Measurements from ENCODE around the gene CADPS. TPM values are rescaled to one million over a fixed set of nuclear protein-coding genes. Genes with fewer than 3 reads are reported as not detected.

CADPS gene
- polyA plus RNA-seq, 1 donor from 2014 or later: 118 TPM

DNA sequence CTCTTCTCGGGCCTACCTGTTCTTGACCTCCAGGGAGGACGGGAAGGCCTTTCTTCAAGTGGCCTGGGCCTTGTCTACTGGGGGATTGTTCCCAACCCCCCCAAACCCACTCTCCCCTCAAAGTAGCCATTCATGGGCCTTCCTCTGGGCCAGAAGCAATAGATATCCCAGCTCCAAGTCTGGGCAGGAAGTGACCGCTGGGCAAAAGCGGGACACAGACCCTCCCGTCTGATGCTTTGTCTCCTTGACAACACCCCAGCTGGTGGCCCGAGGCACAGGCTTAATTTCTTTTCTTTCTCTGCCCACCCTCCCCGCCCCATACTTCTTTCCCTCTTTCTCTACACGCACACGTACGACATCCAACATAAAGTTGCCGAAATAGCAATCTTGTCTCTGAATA is 460.4 kb downstream of the CADPS start:
- H4K20me1 ChIP-seq (ENCODE audit: insufficient read depth): no peaks in the 10 kb centered on the region
- no peaks in the 10 kb centered on the region for H3K36me3 ChIP-seq (ENCODE audit: insufficient read depth, low read length)
- no peak for TF ChIP-seq EZH2 (IDR thresholded peaks at IDR 0.05; ENCODE audit: borderline replicate concordance, insufficient read depth, low read length, poor library complexity, severe bottlenecking)
- TF ChIP-seq TAF1 (IDR thresholded peaks at IDR 0.05; ENCODE audit: low read depth): no peak
- TF ChIP-seq POLR2AphosphoS5 (IDR thresholded peaks at IDR 0.05): no peak
- TF ChIP-seq EP300 (conservative IDR thresholded peaks at IDR 0.05; ENCODE audit: poor library complexity, severe bottlenecking): no peak
- TF ChIP-seq, protein P1, sequence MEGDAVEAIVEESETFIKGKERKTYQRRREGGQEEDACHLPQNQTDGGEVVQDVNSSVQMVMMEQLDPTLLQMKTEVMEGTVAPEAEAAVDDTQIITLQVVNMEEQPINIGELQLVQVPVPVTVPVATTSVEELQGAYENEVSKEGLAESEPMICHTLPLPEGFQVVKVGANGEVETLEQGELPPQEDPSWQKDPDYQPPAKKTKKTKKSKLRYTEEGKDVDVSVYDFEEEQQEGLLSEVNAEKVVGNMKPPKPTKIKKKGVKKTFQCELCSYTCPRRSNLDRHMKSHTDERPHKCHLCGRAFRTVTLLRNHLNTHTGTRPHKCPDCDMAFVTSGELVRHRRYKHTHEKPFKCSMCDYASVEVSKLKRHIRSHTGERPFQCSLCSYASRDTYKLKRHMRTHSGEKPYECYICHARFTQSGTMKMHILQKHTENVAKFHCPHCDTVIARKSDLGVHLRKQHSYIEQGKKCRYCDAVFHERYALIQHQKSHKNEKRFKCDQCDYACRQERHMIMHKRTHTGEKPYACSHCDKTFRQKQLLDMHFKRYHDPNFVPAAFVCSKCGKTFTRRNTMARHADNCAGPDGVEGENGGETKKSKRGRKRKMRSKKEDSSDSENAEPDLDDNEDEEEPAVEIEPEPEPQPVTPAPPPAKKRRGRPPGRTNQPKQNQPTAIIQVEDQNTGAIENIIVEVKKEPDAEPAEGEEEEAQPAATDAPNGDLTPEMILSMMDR (IDR thresholded peaks at IDR 0.05; ENCODE audit: poor library complexity, severe bottlenecking): no peak
- H3K79me2 ChIP-seq (replicated peaks; ENCODE audit: insufficient read depth, low read length): no peaks in the 10 kb centered on the region
- no peak overlapping the region for H3K9ac ChIP-seq (ENCODE audit: low read length)
- H3K9me2 ChIP-seq (ENCODE audit: insufficient read depth, low read length): no peaks in the 10 kb centered on the region
- no peak overlapping the region for H3K4me2 ChIP-seq (ENCODE audit: low read length)
- H3K27ac ChIP-seq (ENCODE audit: low read length): no peak overlapping the region
- no peak overlapping the region for H2AFZ ChIP-seq (ENCODE audit: low read depth, low read length)
- H3F3A ChIP-seq (ENCODE audit: insufficient read depth, low read length, poor library complexity, severe bottlenecking): peaks cover 4% of the 10 kb centered on the region
- no peaks in the 10 kb centered on the region for H3K9me3 ChIP-seq (ENCODE audit: low read length)
- H3K27me3 ChIP-seq (ENCODE audit: insufficient read depth, low read depth, low read length): no peaks in the 10 kb centered on the region
- no peak overlapping the region for H3K4me3 ChIP-seq (ENCODE audit: low read length)

DNA sequence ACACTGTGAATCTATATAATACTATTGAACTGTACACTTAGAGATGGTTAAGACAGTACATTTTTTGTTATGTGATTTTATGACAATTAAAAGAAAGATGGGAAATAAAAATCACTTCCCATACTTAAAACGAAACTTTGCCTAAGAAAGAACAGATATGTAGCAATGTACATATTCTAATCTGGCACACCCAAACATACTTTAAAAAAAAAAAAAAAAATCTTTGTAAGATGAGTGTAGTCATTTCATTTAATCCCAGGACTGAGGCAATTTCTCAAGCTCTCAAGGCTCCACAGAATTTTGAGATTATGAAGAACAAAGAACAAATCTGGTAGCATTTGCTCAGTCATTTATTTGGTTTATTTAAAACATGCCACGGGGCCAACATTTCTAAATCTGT is 461.5 kb downstream of the CADPS start:
- no peaks in the 10 kb centered on the region for H3K27me3 ChIP-seq (ENCODE audit: insufficient read depth, low read depth, low read length)
- no peaks in the 10 kb centered on the region for H3K9me3 ChIP-seq (ENCODE audit: low read length)
- H3K9ac ChIP-seq (ENCODE audit: low read length): no peak overlapping the region
- H4K20me1 ChIP-seq (ENCODE audit: insufficient read depth): no peaks in the 10 kb centered on the region
- no peaks in the 10 kb centered on the region for H3K36me3 ChIP-seq (ENCODE audit: insufficient read depth, low read length)
- no peak overlapping the region for H3K27ac ChIP-seq (ENCODE audit: low read length)
- H2AFZ ChIP-seq (ENCODE audit: low read depth, low read length): no peak overlapping the region
- no peak overlapping the region for H3K4me3 ChIP-seq (ENCODE audit: low read length)
- no peaks in the 10 kb centered on the region for H3K79me2 ChIP-seq (replicated peaks; ENCODE audit: insufficient read depth, low read length)
- H3K9me2 ChIP-seq (ENCODE audit: insufficient read depth, low read length): no peaks in the 10 kb centered on the region
- no peak overlapping the region for H3K4me2 ChIP-seq (ENCODE audit: low read length)
- H3F3A ChIP-seq (ENCODE audit: insufficient read depth, low read length, poor library complexity, severe bottlenecking): peaks cover 4% of the 10 kb centered on the region
- TF ChIP-seq SMC3 (conservative IDR thresholded peaks at IDR 0.05; ENCODE audit: poor library complexity): no peak
- no peak for TF ChIP-seq EZH2 (IDR thresholded peaks at IDR 0.05; ENCODE audit: borderline replicate concordance, insufficient read depth, low read length, poor library complexity, severe bottlenecking)
- no peak for TF ChIP-seq POLR2AphosphoS5 (IDR thresholded peaks at IDR 0.05)
- TF ChIP-seq, protein P1 (IDR thresholded peaks at IDR 0.05; ENCODE audit: poor library complexity, severe bottlenecking): no peak
- no peak for TF ChIP-seq EP300 (conservative IDR thresholded peaks at IDR 0.05; ENCODE audit: poor library complexity, severe bottlenecking)
- no peak for TF ChIP-seq TAF1 (IDR thresholded peaks at IDR 0.05; ENCODE audit: low read depth)
- TF ChIP-seq, protein P2, sequence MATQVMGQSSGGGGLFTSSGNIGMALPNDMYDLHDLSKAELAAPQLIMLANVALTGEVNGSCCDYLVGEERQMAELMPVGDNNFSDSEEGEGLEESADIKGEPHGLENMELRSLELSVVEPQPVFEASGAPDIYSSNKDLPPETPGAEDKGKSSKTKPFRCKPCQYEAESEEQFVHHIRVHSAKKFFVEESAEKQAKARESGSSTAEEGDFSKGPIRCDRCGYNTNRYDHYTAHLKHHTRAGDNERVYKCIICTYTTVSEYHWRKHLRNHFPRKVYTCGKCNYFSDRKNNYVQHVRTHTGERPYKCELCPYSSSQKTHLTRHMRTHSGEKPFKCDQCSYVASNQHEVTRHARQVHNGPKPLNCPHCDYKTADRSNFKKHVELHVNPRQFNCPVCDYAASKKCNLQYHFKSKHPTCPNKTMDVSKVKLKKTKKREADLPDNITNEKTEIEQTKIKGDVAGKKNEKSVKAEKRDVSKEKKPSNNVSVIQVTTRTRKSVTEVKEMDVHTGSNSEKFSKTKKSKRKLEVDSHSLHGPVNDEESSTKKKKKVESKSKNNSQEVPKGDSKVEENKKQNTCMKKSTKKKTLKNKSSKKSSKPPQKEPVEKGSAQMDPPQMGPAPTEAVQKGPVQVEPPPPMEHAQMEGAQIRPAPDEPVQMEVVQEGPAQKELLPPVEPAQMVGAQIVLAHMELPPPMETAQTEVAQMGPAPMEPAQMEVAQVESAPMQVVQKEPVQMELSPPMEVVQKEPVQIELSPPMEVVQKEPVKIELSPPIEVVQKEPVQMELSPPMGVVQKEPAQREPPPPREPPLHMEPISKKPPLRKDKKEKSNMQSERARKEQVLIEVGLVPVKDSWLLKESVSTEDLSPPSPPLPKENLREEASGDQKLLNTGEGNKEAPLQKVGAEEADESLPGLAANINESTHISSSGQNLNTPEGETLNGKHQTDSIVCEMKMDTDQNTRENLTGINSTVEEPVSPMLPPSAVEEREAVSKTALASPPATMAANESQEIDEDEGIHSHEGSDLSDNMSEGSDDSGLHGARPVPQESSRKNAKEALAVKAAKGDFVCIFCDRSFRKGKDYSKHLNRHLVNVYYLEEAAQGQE (IDR thresholded peaks at IDR 0.05; ENCODE audit: borderline replicate concordance): no peak
- no peak for TF ChIP-seq RAD21 (conservative IDR thresholded peaks at IDR 0.05)

All from neural cell (in vitro differentiated cells).